Activated CD8-positive, alpha-beta memory T cell treated with anti-CD3 and anti-CD28 coated beads, Interleukin-2, amount 50 U/mL, for 24 hours (primary cell): ENCODE results near the gene AADAT.
"Not testable (repeated sequence)": the region's sequence is repeated elsewhere in the genome, so short reads cannot be mapped to it uniquely, and the experiment has no call there.

ENCODE experiments used
- DNase-seq: peaks from one replicate; pipeline ENCODE4 v3.0.0-alpha.2; 2020; ENCODE audit errors: extremely low read depth

AADAT gene

DNA sequence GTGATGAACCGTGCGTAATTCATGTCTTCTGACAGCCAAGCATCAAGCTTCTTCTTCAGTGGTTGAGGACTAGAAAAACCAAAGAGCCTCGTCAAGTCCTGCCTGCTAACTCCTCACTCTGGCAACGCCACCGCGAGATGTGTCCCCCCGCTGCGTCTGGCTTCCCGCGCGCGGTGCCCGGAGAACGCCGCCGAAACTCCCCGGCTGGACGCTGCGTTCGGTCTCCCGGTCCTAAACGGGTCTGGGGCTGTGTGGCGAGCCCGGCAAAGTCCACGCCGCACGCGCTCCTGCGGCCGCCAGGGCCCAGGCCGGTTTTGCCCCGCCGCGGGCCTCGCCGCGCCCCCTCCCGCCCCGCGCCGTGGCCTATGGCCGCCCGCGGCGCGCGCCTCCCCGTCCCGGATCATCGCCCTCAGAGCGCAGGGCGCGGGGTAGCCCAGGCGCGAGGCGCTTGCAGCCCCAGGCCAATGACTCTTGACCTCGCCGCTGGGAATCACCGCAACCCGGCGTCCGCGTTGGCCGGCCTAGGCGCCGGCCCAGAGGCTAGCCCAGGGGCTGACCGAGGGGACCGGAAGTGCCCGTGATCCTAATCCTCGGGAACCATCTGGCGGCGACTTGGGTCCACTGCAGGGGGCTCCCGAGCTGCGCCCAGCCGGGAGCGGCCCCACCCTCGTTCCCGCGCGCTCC lies at the start of gene AADAT:
AADAT (minus strand) TSS at position 289 of the 684 bp plus-strand sequence; CDS start at position 23, 266 bp downstream.
- DNase-seq, result no peak

DNA sequence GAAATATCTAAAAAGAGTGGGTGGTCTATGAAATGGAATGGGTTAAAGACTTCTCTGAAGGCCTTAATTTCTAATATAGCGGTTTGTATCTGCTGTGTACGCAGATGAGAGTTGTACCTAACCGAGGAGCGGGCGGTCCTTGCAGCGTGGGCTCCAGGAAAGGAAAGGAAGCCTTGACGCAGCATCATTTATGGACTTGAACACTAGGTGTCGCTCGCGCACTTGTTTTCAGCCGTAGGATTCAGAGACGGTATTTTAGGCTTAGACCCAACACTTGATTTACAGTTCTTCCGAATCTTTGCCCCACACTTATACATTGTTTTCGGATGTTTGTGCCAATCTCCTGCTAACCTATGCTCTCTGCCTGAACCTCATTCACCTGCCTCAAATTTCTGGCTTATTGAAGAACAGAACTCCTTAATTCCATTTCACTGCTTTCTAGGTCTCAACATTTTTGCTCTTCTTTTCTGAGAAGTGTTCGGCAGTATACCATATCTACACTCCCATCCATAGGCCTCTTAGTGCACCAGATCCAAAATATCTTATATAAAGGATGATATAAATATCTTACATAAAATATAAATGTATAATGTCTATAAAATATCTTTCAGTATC lies 48.9 kb upstream of the AADAT start:
- peak; percentile 33 for DNase-seq

DNA sequence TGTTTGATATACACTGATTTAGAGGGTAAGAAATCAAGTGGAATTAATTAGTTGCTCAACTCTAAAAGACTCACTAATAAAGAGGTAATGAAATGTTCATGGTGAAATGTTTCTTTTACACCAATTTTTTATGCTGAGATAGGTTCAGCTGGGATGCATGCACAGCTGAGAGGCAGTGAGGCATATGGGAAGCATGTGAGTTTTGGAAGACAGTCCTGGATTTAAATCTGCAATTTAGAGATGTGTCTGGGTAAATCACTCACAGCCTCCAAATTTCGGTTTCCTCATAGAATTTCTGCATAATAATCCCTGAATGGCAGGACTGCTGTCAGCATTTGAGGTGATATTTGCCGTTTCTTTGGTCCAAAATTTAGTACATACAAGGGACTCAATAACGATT lies 48.2 kb upstream of the AADAT start:
- no peak for DNase-seq

DNA sequence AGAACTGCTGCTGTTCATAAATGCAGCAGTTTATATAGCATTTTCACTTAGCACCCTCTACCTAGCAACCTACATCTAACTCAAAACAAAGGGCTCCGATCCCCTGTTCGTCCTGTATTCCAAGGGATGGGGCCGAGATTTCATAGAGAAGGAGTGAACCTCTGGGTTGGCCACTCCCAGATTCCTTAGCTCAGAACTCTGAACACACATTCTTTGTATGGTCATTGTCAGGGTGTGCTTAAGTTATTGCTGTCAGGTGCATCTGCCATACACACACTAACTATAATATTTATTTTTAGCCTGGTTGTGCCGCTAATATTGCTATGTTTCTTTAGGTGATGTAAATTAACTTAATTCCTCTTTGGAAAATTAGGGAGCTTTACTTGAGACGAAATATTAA lies 47.7 kb upstream of the AADAT start:
- DNase-seq, result no peak

- DNase-seq, result no peak
Observed at GRCh38 chr4:170134821-170135220, 45.1 kb upstream of the AADAT start.

GRCh38 chr4:170128219-170128804 lies 38.6 kb upstream of the AADAT start:
- DNase-seq, result no peak

DNA sequence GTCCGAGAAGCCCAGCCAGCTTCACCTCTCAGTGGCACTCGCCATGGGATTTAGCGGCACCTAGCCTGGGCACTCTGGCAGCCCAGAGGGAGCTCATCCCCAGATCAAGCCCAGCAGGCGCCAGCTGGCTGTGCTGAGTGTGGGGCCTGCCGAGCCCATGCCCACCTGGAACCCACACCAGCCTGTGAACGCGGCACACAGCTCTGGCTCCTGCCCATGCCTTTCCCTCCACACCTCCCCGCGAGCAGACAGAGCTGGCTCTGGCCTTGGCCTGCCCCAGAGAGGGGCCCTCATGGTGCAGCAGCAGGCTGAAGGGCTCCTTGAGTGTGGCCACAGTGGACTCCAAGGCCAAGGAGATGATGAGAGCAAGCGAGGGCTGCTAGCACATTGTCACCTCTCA lies 38.0 kb upstream of the AADAT start:
- no peak for DNase-seq

GRCh38 chr4:170124406-170124805 lies 34.6 kb upstream of the AADAT start:
- no peak for DNase-seq

GRCh38 chr4:170122252-170122651 lies 32.5 kb upstream of the AADAT start:
- DNase-seq, result no peak

- no peak for DNase-seq
Observed at GRCh38 chr4:170114636-170115035, 24.9 kb upstream of the AADAT start.

GRCh38 chr4:170114183-170114582 lies 24.4 kb upstream of the AADAT start:
- DNase-seq, result not testable (repeated sequence)

- DNase-seq, result no peak
Observed at GRCh38 chr4:170111546-170111945, 21.8 kb upstream of the AADAT start.

DNA sequence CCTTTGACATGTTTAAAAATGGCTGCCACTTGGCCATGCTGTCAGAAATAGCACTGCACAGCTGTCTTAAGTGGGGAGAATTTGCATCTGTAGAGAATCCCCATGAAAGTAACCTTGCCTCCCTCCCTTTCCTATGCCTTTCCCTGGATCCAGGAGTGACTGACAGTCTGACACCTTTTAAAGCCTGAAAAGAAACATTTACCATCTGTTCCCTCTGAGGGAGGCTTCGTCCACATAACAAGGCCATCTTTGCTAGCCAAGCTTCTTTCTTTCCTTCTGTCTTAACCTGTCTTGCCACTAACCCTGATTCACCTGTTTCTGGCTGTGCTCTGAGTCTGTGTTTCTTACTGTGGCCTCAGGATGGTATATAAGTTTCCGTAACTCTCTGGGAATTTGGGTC lies 21.3 kb upstream of the AADAT start:
- no peak for DNase-seq

GRCh38 chr4:170110285-170110672 lies 20.5 kb upstream of the AADAT start:
- no peak for DNase-seq

DNA sequence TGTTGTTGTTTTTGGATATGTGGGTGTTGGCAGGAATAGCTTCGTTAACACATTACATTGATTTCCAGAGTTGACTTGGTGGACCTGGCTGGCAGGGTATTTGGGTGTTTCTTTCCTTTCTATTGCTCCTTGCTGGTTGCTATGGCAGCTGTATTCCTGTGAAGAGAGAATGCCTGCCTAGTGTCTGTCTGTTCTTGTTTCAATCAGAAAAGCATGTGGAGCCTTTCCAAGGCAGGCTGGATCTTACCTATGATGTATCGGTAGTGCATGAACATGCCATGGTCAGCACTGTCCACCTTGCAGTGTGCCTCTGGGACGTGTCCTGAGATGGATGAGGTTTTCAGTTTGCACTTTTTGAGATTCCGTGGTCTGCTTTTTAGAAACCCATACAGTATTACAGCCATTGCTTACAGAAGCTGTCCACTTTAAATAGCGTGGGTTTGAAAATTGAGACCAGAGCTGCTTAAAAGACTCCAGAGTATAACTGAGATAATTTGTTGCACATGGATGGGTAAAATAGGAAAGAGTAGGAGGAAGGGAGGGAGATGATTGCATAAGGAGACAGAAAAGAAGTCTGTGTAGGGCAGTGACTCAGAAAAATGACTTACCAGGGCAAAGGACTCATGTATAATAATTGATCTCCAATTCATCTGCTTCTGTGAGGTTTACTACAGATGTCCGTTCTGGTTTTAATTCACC lies 20.0 kb upstream of the AADAT start:
- DNase-seq, result no peak

- DNase-seq, result no peak
Observed at GRCh38 chr4:170106900-170107299, 17.1 kb upstream of the AADAT start.

DNA sequence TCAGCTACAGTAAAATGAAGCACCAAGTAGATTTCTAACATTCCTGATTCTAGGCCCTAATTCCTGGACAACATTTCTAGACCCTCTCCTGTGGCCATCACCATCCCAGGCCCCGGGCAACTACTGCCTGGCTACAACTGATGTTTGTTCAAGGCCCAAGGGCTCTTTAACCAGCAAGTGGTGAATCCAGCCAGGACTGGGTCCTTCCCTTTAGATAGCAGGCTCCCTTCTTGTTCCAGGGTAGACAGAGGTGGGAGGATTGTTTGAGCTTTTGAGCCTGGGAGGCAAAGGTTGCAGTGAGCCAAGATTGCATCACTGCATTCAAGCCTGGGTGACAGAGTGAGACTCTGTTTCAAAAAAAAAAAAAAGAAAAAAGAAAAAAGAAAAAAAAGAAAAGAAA lies 12.7 kb upstream of the AADAT start:
- DNase-seq, result no peak

DNA sequence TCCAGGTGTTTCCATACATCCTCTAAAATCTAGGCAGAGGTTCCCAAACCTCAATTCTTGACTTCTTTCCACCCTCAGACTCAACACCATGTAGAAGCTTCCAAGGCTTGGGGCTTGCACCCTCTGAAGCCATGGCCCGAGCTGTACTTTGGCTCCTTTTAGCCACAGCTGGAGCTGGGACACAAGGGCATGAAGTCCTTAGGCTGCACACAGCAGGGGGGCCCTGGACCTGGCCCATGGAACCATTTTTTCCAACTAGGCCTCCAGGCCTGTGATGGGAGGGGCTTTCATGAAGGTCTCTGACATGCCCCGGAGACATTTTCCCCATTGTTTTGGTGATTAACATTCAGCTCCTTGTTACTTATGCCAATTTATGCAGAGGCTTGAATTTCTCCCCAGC lies 8.4 kb upstream of the AADAT start:
- not testable (repeated sequence) for DNase-seq

DNA sequence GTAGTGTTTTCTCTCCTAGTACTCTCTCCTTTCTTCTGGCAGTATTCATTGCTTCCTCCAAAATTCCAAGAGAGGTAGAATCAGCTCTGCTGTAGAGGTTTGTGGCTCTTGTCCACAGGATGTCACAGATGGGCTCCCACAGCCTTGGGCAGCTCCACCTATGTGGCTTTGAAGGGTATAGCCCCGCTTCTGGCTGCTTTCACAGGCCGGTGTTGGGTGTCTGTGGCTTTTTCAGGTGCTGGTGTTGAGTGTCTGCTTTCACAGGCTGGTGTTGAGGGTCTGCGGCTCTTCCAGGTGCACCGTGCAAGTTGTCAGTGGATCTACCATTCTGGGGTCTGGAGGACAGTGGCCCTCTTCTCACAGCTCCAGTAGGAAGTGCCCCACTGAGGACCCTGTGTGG lies 7.9 kb upstream of the AADAT start:
- no peak for DNase-seq

DNA sequence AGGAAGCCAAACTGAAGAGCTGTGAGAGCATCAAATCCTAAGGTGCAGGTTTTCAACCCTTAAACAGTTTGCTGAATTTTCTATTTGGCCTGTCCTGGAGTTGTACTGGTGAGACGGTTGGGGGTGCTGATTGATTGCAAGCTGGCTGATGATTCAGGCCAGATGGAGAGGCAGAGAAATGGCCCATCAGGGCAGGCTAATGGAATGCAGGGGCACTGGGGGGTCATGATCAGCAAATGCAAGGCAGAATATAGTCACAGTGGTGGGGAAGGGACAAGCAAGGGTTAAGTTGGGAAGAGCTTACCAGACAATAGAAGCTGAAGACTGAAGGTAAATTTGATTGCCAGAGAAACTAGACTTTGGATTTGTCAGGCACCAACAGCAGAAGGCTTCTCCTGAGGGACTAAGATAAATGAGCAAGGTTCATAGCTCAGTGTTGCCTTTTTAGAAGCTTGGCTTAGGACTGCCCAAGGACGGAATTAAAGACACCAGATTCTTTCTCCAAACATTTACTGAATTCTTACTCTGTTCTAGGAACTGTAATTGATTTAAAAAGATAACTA lies 4.3 kb upstream of the AADAT start:
- DNase-seq, result no peak

DNA sequence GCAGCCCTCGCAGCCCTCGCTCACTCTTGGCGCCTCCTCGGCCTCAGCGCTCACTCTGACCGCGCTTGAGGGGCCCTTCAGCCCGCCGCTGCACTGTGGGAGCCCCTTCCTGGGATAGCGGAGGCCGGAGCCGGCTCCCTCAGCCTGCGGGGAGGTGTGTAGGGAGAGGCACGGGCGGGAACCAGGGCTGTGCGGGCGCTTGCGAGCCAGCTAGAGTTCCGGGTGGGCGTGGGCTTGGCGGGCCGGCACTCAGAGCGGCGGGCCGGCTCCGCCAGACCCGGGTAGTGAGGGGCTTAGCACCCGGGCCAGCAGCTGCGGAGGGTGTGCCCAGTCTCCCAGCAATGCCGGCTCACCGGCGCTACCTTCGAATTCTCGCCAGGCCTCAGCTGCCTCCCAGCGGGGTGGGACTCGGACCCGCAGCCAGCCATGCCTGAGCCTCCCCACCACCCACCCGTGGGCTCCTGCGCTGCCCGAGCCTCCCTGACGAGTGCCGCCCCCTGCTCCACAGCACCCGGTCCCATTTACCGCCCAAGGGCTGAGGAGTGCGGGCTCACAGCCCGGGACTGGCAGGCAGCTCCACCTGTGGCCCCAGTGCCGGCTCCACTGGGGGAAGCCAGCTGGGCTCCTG lies 1.4 kb upstream of the AADAT start:
- DNase-seq, result no peak
